Measurements from ENCODE around the gene KATNB1.
"Not testable (repeated sequence)": the region's sequence is repeated elsewhere in the genome, so short reads cannot be mapped to it uniquely, and the experiment has no call there.

The KATNB1 gene

DNA sequence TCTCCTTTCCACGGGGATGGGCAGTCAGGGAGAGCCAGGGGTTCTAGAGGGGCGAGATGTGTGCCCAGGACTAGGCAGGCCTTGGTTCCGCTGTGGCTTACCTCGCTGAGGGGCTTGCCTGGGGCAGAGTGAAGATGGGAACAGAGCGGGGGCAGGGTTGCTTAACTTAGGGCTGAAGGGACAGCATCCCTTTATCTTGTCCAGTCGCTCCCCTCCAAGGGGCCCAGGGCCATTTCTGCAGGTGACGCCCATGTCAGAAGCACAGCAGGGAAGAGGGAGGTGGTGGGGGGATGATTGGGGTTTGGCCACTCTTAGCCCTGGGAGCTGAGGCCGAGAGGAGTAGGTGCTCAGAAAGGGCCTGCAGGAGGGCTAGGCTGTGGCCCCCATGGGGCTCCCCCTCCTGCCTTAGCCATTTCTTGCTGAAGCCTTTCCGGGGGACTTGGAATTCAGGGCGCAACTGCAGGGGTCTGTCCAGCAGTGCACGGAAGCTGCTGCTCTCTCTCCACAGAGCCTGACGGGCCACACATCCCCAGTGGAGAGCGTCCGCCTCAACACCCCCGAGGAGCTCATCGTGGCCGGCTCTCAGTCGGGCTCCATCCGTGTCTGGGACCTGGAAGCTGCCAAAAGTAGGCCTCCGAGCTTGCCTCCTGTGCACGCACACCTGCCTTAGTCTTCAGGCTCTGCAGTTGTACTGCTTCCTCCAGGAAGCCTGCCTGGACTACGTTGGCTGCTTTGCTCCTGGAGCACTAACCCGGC, 8.5 kb downstream of the KATNB1 start:
- DNase-seq (ENCODE audit: low read depth in 2 of 2): no peak

DNA sequence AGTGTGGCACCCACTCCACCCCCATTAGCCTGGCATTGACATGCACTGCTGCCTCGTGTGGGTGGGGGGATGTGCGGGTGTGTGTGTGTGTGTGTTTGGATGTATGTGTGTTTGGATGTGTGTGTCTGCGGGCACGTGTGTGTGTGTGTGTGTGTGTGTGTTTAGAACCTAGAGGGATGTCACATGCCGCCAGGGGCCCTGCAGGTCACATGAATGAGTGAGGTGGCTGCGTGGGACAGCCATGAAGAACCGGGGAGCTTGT, 9.0 kb downstream of the KATNB1 start:
- DNase-seq (ENCODE audit: low read depth in 2 of 2): no peak

DNA sequence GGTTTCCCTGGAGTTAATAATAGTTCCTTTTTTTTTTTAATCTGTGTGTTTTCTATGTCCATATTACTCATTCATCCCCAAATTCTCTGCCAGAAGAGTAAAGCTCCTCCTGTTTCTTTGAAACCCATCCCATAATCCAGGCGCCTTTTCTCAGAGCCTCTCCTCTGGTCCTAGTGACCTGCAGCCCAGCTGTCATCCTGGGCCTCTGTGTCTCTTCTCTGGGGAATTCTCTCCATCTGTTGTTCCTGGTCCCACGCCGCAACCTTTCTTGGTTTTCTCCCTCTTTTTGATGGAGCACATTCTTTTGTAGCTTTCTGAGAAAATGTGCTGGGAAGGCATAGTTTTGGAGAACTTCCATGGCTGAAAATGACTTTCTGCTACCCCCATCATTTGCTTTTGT, 10.2 kb downstream of the KATNB1 start:
- no peak for DNase-seq (ENCODE audit: low read depth in 2 of 2)

DNA sequence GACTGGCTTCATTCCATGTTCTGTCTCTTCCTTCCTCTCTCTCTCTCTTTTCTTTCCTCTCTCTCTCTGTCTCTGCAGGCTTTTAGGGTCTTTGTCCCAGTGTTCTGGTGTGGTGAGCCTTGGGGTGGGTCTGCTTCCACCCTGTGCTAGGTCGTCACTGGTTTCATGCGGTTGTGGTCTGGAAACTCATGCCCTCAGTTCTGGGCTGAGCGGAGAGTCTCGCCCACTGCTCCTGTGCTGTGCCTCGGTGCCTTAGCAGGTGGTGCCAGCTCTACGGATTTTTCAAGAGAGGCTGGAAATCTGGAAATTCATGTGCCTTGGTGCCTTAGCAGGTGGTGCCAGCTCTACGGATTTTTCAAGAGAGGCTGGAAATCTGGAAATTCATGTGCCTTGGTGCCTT, 10.7 kb downstream of the KATNB1 start:
- DNase-seq (ENCODE audit: low read depth in 2 of 2): not testable (repeated sequence)

DNA sequence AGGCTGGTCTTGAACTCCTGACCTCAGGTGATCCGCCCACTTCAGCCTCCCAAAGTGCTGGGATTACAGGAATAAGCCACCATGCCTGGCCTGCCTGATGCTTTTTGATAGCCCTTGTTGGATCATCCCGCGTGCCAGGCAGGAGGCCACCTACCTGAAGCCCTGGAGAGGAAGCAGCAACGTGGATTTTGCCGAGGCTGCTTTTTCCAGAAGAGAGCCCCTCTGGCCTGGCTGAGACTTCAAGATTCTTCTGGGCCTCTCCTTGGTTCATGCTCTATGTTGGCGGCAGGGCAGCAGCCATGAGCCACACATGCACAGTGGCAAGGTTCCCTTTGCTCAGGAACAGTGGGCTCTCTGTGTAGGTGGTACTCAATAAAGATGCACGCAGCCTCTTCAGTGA, 11.5 kb downstream of the KATNB1 start:
- no peak for DNase-seq (ENCODE audit: low read depth in 2 of 2)

DNA sequence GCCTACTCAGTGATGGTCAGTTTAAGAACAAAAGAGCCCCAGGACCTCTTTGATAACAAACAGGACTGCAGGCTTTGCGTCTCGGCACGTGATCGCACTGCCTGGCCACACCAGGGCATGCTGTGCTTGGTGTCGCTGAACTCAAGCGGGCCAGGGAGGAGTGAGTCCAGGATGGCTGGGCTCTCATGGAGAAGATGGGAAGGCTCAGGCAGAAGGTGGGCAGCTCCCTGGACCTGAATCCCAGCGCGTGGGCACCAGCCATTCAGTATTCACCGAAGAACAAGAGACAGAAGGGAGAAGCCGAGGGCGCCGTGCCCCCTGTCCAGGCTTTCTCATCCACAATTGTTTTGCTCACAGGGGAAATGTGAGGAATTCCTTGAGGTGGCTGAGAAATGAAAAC, 11.9 kb downstream of the KATNB1 start:
- DNase-seq (ENCODE audit: low read depth in 2 of 2): no peak

DNA sequence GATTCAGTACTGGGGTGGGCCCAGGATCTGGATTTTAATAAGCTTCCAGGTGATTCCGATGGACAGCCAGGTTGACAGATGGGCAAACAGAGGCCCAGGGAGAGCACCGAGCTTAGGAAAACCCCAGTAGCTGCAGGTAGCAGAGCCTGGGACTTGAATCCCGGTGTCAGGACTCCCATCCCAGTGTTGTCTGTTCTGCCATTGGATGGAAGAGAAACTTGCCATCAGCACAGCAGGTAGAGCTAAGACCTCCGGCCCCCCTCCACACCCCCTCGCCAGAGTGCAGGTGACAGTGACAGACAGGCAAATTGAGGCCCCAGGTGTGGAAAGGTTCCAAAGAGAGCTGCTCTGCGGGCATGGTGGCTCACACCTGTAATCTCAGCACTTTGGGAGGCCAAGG, 12.4 kb downstream of the KATNB1 start:
- DNase-seq (ENCODE audit: low read depth in 2 of 2): no peak

DNA sequence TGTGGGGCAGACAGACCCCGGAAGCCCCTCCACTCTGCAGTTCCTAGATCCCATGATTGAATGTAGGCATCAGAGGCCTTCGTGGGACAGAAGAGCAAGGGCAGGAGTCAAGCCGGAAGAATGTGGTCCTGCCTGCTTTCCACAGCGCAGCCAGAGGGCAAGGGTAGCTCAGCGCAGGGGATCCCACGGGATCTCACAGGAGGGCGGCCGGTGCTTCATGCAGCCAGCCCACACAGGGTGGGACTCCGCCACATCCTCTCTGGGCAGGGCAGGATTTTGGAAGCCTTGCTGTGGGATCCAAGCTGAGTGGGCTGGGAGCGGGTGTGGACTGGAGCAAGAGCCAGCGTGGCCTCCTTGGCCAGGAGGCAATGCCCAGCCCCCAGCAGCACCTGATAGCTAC, 13.0 kb downstream of the KATNB1 start:
- no peak for DNase-seq (ENCODE audit: low read depth in 2 of 2)

DNA sequence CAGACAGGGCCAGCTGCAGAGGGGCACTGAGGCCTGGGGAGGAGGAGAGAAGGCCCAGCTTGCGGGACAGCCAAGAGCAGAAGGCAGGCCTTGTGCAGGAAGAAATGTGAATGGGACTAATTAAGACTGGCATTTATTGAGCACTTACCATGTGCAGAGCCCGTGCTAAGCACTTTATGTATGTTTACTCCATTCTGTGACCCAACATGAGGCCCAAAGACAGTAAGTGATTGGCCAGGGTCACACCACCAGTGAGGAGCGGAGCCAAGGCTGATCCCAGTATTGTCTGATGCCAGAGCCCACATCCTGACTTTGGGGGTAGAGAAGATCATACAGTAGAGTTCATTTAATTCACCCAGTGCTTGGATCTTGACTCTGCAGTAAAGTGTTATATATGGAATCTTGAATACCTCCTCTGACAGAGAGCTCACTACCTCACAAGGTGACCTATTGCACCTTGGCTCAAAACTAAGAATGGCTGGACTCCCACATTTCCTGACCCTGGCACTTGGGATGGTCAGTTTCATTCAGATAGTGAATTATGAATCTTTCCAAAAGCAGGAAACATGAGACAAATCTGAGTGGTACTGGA, 13.6 kb downstream of the KATNB1 start:
- DNase-seq (ENCODE audit: low read depth in 2 of 2): no peak

DNA sequence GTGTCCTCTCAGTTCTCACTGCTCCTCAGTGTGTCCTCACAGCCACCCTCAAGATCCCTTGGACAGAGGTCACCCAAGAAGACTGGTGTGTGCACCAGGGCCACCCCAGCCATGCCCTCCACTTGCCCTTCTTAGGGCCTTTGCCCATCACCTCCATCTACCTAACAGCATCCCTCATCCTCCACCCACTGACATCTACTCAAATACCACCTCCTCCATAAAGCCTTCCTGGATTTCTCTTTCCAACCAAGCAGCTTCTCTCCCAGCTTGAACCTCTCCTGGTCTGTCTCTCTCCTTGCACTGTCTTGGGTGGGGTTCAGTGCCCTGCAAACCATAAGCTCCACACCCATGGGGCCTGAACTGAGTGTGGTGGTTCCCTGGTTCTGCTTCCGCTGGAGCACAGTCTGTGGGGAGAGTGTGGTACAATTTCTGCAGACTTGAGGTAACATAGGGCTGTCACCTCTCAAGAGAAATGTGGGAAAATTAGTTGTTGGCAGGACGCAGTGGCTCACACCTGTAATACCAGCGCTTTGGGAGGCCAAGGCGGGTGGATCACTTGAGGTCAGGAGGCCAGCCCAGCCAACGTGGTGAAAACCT, 14.4 kb downstream of the KATNB1 start:
- no peak for DNase-seq (ENCODE audit: low read depth in 2 of 2)

DNA sequence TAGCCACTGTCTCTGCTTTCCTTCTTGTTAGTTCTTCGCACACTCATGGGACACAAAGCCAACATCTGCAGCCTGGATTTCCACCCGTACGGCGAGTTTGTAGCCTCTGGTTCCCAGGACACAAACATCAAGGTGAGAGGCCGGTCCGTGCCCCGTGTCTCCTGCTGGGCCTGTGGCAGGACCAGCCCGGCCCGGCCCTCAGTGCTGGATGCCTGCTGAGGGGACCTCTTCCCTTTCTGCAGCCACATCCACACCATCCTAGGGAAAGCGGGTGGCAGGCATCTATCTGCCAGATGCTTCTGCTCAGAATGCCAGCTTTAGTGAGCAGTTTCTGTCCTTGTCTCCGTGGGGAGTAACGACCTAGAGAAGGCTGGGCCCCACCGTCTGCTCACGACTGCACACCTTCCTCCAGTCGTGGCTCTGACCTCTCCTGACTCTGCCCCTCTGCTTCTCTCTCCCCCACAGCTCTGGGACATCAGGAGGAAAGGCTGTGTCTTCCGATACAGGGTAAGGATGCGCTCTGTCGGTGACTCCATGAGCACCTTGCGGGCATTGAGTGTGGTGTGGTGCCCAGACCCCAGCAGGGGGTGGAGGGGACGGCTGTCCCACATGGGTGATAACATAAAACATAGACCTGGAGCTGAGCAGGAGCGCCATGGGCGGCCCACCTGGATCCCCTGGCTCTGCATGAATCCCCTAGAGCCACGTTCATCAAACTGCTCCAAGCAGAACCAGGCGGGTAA, 15.4 kb downstream of the KATNB1 start:
- no peak for DNase-seq (ENCODE audit: low read depth in 2 of 2)

DNA sequence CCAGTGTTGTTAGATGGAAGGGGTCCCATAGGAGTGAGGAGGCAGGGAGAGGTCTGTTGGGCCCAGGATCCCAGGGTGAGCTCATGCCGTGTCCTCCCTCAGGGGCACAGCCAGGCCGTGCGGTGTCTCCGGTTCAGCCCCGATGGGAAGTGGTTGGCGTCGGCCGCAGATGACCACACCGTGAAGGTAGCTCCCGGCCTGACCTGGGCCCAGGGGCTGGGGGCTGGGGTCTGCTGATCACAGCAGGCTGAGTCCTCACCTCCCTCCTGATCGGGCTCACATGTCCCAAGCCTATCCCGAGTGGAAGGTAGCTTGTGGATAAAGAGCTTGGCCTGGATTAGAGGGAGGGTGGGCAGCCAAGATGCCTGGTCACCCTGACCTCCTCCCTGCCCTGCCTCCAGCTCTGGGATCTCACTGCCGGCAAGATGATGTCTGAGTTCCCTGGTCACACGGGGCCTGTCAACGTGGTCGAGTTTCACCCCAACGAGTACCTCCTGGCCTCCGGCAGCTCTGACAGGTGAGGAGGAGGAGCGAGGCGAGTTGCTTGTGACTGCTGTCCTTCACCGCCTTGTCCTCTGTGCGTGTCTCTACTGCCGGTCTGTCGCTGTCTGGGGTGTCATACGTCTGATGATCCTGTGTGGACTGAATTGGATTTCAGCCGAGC, 16.1 kb downstream of the KATNB1 start:
- no peak for DNase-seq (ENCODE audit: low read depth in 2 of 2)

DNA sequence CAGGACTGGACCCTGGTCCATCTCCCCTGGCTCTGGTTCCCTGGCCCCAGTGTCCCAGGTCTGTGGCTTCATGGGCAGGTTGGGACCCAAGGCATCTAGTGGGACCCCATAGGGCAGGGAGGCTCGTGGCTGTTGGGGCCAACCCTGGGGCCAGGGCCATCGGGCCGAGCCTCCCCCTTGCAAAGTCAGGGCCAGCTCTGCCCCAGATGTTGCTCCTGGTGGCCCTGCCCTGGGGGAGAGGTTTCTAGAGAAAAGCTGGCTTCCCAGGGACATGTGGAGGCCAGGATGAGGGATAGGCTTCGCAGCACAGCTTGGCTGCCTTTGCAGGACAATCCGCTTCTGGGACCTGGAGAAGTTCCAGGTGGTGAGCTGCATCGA, 16.6 kb downstream of the KATNB1 start:
- DNase-seq (ENCODE audit: low read depth in 2 of 2): no peak

DNA sequence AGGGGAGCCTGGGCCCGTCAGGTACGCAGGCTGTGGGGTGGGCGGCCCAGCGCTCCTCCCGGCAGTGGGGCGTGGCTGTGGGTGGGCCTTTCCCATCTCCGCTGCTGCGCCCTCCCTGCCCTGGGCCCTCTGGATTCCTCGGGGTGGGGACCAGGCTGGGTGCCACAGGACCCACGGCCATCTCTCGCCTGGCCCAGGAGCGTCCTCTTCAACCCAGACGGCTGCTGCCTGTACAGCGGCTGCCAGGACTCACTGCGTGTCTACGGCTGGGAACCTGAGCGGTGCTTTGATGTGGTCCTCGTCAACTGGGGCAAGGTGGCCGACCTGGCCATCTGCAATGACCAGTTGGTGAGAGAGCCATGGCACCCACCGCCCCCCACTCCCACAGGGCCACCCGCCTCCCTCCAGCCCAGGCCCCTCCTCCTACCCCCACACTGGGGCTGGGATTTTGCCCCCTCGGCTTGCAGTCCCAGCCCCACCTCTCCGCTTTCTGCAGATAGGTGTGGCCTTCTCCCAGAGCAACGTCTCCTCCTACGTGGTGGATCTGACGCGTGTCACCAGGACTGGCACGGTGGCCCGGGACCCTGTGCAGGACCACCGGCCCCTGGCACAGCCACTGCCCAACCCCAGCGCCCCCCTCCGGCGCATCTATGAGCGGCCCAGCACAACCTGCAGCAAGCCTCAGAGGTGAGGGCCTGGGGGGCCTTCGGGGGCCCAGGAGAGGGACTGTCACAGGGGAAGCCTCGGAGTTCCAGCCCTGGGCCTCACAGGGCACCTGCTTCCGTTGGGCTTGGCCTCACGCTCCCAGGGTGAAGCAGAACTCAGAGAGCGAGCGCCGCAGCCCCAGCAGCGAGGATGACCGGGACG, 17.2 kb downstream of the KATNB1 start:
- DNase-seq (ENCODE audit: low read depth in 2 of 2): no peak

DNA sequence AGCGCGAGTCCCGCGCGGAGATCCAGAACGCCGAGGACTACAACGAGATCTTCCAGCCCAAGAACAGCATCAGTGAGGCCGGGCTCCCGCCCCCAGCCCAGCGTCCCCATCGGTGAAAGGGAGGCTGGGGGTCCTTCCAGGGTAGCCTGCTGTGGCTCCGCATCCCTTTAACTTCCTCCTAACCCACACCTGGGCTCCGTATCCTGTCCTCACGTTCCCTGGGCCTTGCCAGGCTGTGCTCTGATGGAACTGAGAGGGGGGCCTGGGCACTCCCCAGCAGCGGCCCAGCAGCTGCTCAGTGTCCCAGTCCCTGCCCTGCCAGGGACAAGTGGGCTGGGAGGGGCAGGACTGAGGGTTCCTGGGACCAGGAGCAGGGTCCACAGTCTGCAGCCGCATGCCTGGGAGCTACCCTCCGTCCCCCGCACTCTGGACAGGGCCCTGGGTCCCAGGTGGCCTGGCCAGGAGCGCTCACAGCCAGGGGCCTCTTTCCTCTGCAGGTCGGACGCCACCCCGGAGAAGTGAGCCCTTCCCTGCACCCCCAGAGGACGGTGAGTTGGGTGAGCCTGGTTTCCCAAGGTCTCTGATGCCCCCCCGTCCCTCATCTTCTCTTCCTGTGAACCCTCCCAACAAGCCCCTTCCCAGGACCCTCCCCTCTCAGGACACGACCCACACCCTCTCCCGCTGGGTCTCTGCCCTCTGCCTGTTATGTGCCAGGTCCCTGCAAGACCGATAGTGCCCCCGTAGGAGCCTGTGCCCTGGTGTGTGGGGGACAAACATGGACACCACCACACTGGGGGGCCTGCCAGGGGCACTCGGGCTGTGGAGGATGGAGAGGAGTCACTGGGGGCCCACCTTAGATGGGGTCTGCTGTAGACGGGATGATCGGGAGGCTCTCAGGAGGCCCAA, 18.1 kb downstream of the KATNB1 start:
- no peak for DNase-seq (ENCODE audit: low read depth in 2 of 2)

DNA sequence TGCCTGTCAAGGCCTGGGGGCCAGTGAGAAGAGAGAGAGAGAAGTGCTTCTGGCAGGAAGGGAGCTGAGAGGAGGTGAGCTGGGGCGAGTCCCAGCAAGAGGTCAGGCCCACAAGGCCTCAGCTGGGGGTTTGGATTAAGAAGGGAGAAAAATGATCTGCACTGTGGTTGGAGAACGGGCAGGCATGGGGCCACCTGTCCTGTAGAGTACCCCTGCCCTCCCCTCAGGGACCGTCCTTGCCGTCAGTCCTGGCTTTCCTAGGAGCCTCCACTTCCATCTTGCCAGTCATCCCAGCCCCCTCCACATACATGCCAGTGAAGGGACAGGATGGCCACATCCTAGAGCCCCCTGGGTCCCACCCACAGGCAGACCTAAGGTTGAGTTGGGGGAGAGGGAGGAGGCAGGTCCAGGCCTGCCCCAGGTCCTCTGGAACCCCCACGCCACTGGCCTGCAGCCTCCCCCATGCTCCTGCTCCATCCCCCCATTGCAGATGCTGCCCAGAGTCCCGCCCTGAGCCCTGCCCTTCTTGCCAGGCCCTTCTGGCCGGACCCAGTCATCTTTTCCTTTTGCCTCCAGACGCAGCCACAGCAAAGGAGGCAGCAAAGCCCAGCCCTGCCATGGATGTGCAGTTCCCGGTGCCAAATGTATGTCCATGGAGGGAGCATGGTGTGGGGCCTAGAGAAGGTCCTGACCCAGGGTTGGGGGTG, 18.9 kb downstream of the KATNB1 start:
- no peak for DNase-seq (ENCODE audit: low read depth in 2 of 2)

DNA sequence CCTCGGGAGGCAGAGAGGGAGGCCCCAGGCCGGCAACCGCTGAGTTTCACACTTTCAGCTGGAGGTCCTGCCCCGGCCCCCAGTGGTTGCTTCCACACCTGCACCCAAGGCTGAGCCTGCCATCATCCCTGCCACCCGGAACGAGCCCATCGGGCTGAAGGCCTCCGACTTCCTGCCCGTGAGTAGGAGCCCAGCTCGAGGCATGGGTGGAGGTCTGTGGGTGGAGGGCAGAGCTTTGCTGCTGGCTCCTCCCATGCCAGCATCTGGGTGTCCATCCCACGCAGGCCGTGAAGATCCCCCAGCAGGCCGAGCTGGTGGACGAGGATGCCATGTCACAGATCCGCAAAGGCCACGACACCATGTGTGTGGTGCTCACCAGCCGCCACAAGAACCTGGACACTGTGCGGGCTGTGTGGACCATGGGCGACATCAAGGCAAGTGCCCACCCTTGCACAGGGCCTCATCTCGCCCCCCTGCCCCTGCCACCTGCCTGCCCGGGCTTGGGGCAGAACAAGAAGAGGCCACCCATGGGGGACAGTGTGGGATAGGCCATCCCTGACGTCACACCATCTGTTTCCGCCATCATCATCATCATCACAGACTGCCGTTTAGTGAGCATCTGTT, 19.6 kb downstream of the KATNB1 start:
- DNase-seq (ENCODE audit: low read depth in 2 of 2): no peak

DNA sequence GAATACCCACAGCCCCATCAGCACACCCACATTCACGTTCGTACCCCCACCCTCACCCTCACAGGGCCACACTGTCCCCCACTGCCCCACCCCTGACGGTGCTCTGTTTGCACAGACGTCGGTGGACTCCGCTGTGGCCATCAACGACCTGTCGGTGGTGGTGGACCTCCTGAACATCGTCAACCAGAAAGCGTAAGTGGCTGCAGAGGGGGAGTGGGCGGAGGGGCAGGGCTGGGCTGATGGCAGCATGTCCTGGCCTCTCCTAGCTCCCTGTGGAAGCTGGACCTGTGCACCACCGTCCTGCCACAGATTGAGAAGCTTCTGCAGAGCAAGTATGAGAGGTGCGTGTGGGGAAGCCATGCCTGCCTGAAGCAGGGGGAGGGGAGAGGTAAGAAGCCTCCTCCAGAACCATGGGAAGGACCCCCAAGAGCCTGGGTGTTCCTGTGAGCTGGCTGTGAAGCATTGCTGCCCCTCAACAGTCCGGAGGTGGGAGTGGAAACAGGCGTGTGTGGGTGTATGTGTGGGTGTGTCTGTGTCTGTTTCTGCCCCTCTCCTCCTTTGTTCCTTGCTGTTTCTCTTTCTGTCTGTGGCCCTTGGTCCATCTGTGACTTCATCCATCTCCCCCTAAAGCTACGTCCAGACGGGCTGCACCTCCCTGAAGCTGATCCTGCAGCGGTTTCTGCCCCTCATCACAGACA, 20.3 kb downstream of the KATNB1 start:
- DNase-seq (ENCODE audit: low read depth in 2 of 2): no peak

Measured in stimulated activated CD8-positive, alpha-beta memory T cell treated with anti-CD3 and anti-CD28 coated beads, Interleukin-2, amount 100 ng/mL, for 1 hour (primary cell).